NCI-H187 (cell line): Measurements from ENCODE around the gene OSBPL6.
"Not testable (repeated sequence)": the region's sequence is repeated elsewhere in the genome, so short reads cannot be mapped to it uniquely, and the experiment has no call there.

Experiments
- DNase-seq, 2 experiments: peaks; one replicate each; lab custom pipeline; 2025; lab: John Stamatoyannopoulos, UW

The OSBPL6 gene

DNA sequence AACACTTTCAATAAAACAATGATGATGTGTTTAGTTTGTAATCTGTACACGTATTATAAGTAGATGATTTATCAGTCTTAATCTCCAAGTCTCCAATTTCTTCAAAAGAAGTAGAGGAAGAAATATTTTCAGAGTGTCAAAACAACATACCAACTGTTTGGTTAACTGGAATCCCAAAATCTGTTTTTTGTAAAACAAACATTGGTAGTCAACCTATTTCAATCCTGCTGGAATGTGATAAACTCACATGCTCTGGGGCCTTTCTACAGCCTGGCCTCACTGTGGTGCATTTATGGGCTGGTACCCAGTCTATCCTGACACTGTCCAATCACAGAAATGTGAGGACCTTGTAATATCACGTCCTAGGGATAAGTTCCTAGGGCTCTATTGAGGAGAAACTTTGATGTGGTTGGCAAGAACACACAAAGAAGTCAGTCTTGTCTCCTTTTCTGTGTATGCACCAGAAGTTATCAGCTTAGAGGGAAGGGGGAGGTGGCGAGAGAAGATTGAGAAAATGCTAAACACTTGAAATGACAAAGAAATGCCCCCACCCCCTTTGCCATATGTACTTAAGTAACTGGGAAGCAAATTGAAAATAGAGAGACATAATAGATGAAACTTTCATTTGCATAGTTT lies 209.5 kb downstream of the OSBPL6 start:
- no peak for DNase-seq

DNA sequence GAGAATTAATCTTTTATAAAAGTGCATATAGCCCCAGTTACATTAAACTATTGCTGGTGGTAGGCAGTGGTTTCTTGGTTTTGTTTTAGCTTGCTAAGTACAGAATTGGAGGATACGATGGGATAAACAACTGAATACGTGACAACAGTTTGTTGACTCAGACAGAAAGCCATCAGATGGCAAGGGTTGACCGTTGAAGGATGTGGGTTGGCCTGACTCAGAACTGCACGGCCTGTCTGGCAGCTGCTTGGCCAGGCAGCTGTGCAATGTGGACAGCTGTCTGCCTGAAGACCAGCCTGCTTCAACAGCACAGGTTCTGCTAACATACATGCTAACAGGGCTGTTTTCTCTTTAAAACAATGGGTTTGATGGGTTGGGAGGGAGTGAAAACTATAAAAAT lies 210.1 kb downstream of the OSBPL6 start:
- DNase-seq: no peak

DNA sequence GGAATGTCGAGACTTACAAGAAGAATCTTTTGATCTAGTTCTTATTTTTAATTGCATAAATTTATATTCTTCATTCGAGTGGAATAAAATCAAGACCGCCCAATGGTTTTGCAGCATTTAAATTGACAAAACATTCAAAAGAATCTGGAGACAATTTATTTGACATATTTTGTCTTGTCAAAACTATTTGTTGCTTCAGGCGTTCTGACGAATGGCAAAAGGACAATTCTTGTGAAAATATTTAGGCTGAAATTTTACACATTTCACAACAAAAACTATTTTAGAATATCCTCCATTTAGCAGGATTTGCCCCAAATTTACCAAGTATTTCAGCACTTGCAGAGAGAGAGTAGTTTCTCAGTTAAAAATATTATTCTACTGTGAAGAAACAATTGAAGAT lies 214.9 kb downstream of the OSBPL6 start:
- DNase-seq: no peak

DNA sequence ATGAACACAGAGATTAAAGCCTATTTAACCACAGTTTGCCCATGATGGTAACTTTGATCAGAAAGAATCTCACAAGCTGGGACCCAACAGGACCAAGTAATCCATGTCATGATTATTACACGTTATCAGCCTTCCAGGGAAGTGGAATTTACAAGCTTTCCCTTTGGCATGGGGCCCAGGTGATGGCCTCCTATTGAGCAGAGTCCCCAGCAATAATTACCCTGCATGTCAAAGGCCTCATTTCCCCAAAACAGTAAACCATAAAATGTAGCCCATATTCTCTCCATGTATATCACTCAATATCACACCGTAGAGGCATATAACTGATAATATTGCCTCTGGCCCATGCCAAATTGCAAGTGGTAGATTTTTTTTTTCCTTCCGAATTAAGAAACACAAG lies 217.7 kb downstream of the OSBPL6 start:
- no peak for DNase-seq

DNA sequence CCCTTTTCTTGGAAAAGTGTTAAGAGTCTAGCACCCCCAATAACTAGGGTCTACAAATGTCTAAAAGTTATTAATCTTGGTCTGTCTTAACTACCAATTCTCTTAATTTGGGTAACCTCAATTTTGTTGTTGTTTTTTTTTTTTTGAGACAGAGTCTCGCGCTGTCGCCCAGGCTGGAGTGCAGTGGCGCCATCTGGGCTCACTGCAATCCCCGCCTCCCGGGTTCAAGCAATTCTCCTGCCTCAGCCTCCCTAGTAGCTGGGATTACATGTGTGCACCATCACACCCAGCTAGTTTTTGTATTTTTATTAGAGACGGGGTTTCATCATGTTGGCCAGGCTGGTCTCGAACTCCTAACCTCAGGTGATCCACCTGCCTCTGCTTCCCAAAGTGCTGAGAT lies 218.1 kb downstream of the OSBPL6 start:
- DNase-seq: not testable (repeated sequence)

DNA sequence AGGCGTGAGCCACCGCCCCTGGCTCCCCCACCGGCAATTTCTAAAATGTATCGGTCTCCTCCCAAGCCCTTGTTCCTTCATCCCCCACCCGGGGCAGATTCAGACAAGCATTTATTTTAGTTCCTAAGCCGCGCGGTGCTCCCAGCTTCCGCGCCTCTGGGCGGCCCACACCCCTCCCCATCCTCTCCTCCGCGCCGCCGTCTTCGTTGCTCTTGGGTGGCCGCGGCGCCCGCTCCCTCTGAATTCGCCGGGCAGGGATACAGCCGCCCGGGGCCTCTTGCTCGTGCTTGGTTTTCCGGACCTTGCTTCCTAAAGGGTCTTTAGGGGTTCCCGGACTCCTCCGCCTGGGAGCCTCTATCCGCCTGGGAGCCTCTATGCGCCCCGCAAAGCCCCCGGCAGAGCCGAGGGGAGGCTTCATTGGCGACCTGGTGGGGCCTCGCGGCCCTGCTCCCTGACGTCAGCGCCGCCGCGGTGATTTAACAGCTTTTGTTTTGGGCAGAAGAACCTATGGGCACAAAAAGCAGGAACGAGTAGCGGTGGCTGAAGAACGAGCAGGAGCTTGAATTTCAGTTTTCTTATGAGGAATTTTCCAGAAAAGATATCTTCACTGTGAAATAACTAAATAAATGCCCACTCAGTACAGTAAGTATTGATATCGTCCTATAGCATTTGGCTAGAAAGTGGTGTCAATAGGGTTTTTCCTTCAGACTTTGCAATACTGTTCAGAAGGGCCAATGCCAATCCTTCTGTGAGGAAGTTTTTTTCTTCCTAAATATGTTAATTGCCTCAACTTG lies 219.4 kb downstream of the OSBPL6 start:
- DNase-seq: no peak

DNA sequence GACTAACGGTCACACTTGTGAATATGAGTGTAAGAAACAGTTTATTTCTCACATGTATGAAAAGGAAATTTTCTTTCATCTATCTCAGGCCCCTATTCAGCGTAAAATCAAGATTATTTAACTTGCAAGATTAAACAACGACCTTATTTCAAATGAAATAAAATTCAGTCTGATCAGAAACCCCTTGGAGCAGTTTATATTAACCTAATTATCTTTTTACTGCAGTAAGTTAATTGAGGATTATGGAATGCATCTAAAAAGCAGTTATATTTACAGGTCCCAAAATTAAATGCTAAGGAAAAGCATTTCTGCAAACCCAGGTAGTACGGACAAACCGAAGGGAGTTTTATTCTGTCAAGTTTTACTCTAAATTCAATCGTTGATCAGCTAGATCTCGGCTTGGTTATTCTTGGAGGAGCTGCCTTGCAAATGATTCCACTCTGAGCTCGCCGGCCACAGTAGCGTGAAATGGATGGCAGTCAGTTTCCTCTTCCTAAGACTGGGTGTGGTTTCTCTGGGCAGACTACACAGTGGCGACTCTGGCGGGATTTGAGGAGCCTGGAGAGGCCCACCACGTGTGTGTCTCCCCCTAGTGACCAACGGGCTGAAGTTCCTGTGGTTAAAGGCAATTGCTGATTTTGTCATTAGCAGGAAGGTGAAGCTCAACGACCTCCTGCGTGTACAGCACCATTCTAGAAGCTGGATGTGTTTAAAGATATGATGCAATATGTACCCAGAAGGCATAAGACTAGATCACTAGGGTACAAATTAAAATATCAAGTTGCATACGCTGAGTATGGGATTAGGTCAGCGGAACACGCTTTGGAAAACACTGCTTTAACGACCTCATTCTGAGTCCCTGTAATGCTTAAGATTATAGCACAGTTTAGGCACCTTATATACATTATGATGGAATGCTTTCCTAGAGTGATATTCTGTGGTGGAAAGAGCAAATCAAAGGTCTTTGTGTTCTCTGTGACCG lies 220.2 kb downstream of the OSBPL6 start:
- DNase-seq: peak; percentile 12 to 68

DNA sequence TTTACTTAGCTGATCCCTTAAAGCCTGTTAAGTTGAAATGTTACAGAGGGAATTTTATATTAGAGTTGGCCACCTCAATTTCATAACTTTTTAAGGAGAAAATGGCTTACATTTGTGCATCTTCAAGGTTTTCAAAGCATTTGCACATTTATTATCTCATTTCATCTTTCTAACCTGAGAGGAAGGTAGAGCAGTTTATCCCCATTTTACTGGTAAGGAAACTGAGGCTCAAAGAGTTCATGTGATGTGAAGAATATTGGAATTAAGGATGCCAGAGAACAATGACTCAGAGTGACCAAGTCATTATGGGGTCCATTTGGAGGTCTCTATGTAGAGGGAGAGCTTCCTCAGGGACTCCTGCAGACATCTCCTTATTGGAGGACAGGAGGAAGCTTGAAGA lies 221.7 kb downstream of the OSBPL6 start:
- DNase-seq: no peak

DNA sequence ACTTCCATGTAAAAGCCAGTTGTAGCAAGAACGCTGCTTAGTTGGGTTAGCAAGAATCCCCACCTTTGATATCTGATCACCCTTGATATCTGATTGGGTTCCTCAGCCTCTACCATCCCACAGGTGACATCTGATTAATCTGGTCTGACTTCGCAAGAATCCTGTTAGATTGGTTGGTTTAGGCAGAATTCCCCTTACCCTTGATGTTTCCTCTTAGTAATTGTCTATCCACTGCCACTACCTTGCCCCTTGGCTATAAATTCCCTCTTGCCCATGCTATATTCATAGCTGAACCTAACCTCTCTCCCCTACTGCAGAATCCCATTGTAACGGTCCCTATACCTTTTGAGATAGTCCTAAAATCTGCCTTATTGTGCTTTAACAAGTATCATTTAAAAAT lies 223.6 kb downstream of the OSBPL6 start:
- DNase-seq: no peak

DNA sequence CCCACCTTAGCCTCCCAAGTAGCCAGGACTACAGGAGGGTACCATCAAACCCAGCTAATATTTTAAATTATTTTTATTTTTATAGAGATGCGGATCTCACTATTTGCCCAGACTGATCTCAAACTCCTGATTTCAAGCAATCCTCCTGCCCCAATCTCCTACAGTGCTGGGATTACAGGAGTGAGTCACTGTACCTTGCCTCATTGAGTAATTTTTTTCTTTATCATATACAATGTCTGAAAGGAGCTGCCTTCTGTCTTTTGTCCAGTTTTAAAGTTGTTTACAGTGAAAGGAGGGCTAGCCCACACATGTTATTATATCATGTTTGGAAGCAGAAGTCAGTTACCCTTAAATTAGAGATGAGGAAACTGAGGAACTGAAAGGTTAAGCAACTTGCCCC lies 224.1 kb downstream of the OSBPL6 start:
- DNase-seq: no peak

DNA sequence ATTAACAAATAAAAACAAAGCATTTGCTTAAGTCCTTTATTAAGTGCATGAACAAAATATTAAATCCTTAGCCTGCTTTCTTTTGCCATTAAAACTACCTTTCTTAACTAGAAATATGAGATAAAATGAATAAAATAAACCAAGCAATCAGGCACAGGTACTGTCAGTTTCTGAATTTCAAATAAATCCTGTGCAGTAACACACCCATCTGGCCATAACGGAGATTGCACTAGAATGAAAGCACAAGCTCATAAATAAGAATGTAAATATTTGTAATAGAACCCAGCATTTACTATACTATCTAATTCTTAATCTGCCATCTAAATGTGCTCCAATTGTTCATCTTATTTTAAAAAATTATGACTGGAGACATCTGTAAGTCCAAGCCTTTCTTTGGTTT lies 224.8 kb downstream of the OSBPL6 start:
- DNase-seq: no peak

DNA sequence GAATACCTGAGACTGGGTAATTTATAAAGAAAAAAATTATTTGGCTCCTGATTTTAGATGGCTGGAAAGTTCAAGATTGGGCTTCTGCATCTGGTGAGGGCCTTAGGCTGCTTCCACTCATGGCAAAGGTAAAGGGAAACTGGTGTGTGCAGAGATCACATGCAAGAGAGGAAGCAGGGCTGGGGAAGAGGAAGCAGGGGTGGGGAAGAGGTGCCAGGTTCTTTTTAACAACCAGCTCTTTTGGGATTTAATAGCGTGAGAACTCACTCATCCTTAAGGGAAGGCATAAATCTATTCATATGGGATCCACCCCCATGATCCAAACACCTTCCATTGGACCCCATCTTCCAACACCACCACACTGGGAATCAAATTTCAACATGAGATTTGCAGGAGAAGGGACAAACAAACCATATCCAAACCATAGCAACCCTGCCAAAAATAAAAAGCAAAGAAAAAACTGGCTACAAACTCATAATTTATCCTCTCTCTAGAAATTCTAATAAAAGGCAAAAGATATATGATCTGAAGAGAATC lies 226.2 kb downstream of the OSBPL6 start:
- DNase-seq: no peak

DNA sequence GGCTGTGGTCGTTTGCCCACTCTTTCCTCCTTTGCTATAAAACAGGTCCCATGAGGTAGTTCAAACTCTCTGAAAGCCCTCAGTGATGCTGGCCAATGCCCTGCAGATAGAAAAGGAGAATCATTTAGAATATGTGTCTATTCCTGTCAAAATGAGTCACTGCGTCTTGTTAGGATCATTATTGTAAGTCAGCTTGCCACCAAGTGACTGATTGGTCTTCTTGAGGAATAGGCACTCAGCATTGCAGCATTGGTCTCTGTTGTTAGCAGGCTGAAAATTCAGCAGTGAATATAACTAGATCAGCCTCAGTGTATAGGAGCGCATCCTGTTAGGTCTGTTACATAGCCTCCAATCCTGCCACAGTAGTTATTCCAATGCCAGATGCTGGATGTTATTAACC lies 227.8 kb downstream of the OSBPL6 start:
- DNase-seq: no peak

DNA sequence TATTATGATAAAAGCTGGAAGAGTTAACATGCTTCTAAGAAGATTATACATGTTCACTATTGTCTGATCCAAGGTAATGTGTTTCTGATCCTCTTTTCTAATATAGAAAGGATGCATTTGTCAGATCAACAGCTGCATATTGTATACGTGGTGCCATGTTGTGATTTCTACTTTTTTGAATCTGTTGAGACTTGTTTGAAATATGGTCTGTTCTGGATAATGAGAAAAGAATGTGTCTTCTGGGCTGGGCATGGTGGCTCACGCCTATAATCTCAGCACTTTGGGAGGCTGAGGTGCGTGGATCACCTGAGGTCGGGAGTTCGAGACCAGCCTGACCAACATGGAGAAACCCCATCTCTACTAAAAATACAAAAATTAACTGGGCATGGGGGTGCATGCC lies 229.4 kb downstream of the OSBPL6 start:
- DNase-seq: not testable (repeated sequence)

DNA sequence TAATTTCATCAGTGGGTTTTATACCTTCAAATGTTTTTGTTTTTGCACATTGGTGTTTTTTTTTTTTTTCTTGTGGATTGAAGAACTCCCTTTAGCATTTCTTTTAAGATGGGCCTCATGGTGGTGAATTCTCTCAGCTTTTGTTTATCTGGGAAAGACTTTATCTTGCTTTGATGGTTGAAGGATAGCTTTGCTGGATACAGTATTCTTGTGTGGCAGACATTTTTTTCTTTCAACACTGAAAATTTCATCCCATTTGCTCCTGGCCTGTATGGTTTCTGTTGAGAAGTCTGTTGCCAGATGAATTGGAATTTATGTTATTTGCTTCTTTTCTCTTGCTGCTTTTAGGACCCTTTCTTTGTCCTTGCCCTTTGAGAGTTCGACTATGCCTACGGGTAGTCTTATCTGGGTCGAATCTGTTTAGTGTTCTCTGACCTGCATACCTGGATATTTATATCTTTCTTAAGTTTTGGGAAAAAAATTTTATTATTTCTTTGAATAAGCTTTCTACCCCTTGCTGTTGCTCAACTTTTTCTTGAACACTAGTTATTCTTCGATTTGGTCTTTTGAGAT lies 231.0 kb downstream of the OSBPL6 start:
- no peak for DNase-seq

DNA sequence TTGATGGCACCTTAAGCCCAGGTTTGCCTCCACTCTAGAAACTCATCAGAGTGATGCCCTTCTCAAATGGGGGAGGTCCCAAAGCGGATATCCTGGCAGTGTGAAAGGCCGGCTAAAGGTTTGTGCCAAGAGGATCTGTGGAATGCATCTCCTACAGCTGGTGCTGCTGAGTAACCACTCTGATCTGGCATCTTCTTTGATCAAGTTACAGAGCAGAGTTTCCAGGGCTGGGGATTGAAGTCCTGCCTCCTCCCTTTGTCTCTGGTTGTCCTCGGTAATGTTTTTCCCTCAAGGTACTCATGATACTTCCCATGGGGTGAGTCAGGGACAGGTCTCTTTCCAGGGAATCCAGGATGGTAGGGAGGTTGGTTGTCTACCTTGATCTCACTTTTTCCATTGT lies 232.1 kb downstream of the OSBPL6 start:
- DNase-seq: no peak

DNA sequence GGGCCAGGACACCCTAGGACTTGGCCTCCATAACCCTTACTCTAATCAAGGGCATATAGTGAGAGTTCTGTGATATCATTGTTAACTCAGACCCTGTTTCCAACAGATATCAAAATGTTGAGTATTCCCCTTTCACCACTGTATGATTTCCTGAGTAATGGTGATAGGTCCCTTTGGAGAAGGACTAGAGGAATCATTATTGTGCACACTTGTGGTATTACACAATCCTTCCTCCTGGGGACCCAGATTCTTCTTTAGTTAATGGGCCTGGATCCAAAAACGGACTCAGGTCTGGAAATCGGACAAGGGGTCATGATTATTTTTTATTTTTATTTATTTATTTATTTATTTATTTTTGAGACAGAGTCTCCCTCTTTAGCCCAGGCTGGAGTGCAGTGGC lies 233.1 kb downstream of the OSBPL6 start:
- DNase-seq: no peak

DNA sequence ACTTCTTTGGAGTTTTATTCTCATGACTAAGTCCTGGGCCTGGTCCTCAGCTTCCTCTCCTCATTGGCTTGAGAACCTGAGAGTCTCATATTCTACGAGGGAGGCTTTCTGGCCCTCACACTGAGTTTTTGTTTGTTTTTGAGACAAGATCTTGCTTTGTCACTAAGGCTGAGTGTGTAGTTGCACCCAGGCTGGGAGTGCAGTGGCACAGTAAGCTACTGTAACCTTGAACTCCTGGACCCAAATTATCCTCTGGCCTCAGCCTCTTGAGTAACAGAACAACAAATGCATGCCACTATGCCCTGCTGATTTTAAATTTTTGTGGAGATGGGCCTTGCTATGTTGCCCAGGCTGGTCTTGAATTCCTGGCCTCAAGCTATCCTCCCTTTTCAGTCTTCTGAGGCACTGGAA lies 234.1 kb downstream of the OSBPL6 start:
- no peak for DNase-seq

DNA sequence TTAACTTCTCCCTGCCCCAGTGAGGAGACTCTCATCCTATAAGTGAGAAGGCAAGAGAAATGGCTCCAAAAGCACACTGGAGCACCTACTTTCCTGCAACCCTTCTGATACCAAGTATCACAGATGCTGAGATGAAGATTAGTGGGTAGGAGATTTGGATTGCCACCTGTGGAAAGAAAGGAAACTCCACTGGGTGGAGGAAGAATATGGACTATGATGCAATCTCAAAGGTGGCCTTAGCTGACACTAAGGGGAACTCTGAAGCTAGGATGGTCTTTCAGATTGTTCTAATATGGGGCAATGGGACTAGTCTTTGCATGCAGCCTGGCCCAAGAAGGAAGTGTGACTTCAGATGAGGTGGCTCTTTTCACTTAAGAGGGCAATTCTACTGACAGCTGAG lies 235.0 kb downstream of the OSBPL6 start:
- DNase-seq: no peak

DNA sequence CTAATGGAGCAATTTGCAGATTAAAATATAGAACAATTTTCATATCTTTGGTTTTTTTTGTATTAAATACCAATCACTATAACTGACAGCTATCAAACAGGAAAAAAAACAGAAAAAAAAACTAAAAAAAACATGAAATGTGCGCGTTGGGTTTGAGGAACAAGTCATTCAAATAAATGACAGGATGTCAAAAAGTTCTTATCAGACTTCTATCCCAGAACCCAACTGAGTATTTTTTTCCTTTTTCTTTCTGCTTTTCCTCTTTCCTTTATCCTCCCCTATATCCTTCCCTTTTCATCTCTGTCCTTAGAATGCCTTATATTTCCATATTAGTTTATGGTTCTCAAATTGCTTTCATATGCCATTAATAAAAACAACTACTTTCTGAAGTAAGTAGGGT lies 242.3 kb downstream of the OSBPL6 start:
- DNase-seq: no peak

DNA sequence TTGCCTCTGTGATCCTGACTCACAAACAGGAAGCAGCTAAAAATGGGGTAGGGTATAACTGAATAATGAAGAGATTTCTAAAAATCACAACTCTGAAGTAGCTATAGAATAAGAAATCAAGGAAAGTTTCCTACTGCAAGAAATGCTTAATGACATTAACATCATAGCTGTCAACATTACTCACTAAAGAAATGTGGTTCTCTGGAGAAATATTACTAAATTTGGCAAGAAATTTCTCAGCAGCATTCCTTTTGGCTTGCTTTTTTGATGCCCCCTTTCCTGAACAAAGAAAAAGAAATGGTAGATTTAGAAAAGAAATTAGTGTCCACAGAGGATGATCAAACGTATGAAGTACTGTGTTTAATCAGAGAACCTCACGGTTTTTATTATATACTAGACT lies 247.1 kb downstream of the OSBPL6 start:
- no peak for DNase-seq
